WTC11 (cell line): Measurements from ENCODE around the gene DPH5. TPM values are rescaled to one million over a fixed set of nuclear protein-coding genes. Genes with fewer than 3 reads are reported as not detected.

Source experiments
- ATAC-seq: fragments of 200-7000 bp; cut with Tn5 transposase; 2 replicates; pipeline ENCODE4 v1.10.0; 2021; ENCODE audit warnings: mild to moderate bottlenecking, moderate library complexity
- CTCF ChIA-PET: fragments of 300-600 bp; sonication (Branson Sonifier 250); formaldehyde crosslinking; loops from one replicate; lab custom pipeline; 2021; ENCODE audit warnings: antibody characterized with exemption; lab: Charles Lee
- POLR2A ChIA-PET: fragments of 350-600 bp; sonication (Branson Sonifier 250); formaldehyde crosslinking; loops from one replicate; lab custom pipeline; 2021; ENCODE audit warnings: antibody characterized with exemption; lab: Charles Lee
- DNase-seq: peaks from one replicate; pipeline ENCODE4 v3.0.0; 2021; ENCODE audit warnings: low spot score
- H3K27ac Mint-ChIP-seq: 2 replicates; pipeline ENCODE4 v1.8.0; 2021; ENCODE audit warnings: mixed read lengths
- H3K27me3 Mint-ChIP-seq: 2 replicates; pipeline ENCODE4 v1.8.0; 2021; ENCODE audit warnings: low read depth, mild to moderate bottlenecking, moderate library complexity, mixed read lengths
- H3K36me3 Mint-ChIP-seq: 2 replicates; pipeline ENCODE4 v1.8.0; 2021; ENCODE audit warnings: mixed read lengths
- H3K4me1 Mint-ChIP-seq: 2 replicates; pipeline ENCODE4 v1.8.0; 2022; ENCODE audit warnings: mixed read lengths
- H3K4me3 Mint-ChIP-seq: 2 replicates; pipeline ENCODE4 v1.8.0; 2021; ENCODE audit warnings: mild to moderate bottlenecking, moderate library complexity, mixed read lengths
- H3K9me3 Mint-ChIP-seq: 2 replicates; pipeline ENCODE4 v1.8.0; 2021; ENCODE audit warnings: mixed read lengths
- CREM ChIP-seq: sonication (generic); formaldehyde crosslinking; IDR thresholded peaks from 2 replicates; pipeline ENCODE4 v1.8.1; 2022; ENCODE audit warnings: mild to moderate bottlenecking, missing genetic modification reagents, moderate library complexity
- EMX1 ChIP-seq: fragments of 250-450 bp; sonication (Bioruptor Pico); IDR thresholded peaks from 2 replicates; pipeline ENCODE4 v1.8.0; 2021; ENCODE audit warnings: mild to moderate bottlenecking
- ESRRA ChIP-seq: sonication (generic); formaldehyde crosslinking; IDR thresholded peaks from 2 replicates; pipeline ENCODE4 v1.8.1; 2022; ENCODE audit warnings: mild to moderate bottlenecking, missing genetic modification reagents, borderline replicate concordance
- FOXK1 ChIP-seq: sonication (generic); formaldehyde crosslinking; IDR thresholded peaks from 2 replicates; pipeline ENCODE4 v1.8.0; 2022; ENCODE audit warnings: mild to moderate bottlenecking, moderate library complexity, missing genetic modification reagents
- HMGA2 ChIP-seq: fragments of 250-450 bp; sonication (Bioruptor Pico); IDR thresholded peaks from 2 replicates; pipeline ENCODE4 v1.4.0; 2021; ENCODE audit warnings: mild to moderate bottlenecking, moderate library complexity
- IRF2 ChIP-seq: sonication (generic); formaldehyde crosslinking; IDR thresholded peaks from 2 replicates; pipeline ENCODE4 v1.8.0; 2022; ENCODE audit warnings: low read depth, missing genetic modification reagents, borderline replicate concordance
- MAX ChIP-seq: sonication (generic); formaldehyde crosslinking; IDR thresholded peaks from 2 replicates; pipeline ENCODE4 v1.8.0; 2022; ENCODE audit warnings: mild to moderate bottlenecking, missing genetic modification reagents
- NR2C2 ChIP-seq: sonication (generic); formaldehyde crosslinking; IDR thresholded peaks from 2 replicates; pipeline ENCODE4 v1.8.0; 2022; ENCODE audit warnings: mild to moderate bottlenecking, missing genetic modification reagents
- NR3C1 ChIP-seq: sonication (generic); formaldehyde crosslinking; conservative IDR thresholded peaks from 2 replicates; pipeline ENCODE4 v1.8.1; 2023; ENCODE audit warnings: low read depth, mild to moderate bottlenecking, missing genetic modification reagents
- RELA ChIP-seq: sonication (generic); formaldehyde crosslinking; IDR thresholded peaks from 2 replicates; pipeline ENCODE4 v1.8.1; 2022; ENCODE audit warnings: missing genetic modification reagents, mild to moderate bottlenecking, borderline replicate concordance
- SOX15 ChIP-seq: fragments of 250-450 bp; sonication (Bioruptor Pico); IDR thresholded peaks from 2 replicates; pipeline ENCODE4 v1.9.0; 2021; ENCODE audit warnings: mild to moderate bottlenecking
- TP53 ChIP-seq: sonication (generic); formaldehyde crosslinking; IDR thresholded peaks from 2 replicates; pipeline ENCODE4 v1.8.1; 2023; ENCODE audit warnings: mild to moderate bottlenecking, missing genetic modification reagents
- USF1 ChIP-seq: sonication (generic); formaldehyde crosslinking; IDR thresholded peaks from 2 replicates; pipeline ENCODE4 v1.8.0; 2022; ENCODE audit warnings: mild to moderate bottlenecking, missing genetic modification reagents
- USF2 ChIP-seq: sonication (generic); formaldehyde crosslinking; IDR thresholded peaks from 2 replicates; pipeline ENCODE4 v1.8.1; 2023; ENCODE audit warnings: mild to moderate bottlenecking, missing genetic modification reagents, moderate library complexity
- ZNF219 ChIP-seq: sonication (generic); formaldehyde crosslinking; IDR thresholded peaks from 2 replicates; pipeline ENCODE4 v1.8.0; 2023; ENCODE audit warnings: missing genetic modification reagents, mild to moderate bottlenecking, borderline replicate concordance
- ZNF512 ChIP-seq: sonication (generic); formaldehyde crosslinking; IDR thresholded peaks from 2 replicates; pipeline ENCODE4 v1.8.1; 2022; ENCODE audit warnings: missing genetic modification reagents, borderline replicate concordance
- ZNF532 ChIP-seq: fragments of 250-450 bp; sonication (Bioruptor Pico); IDR thresholded peaks from 2 replicates; pipeline ENCODE4 v1.9.0; 2021; ENCODE audit warnings: mild to moderate bottlenecking, borderline replicate concordance
- total RNA-seq: library from RNA; stranded (reverse); gene quantifications from 3 replicates; pipeline ENCODE4 v1.2.3, GENCODE V29; 2021

DPH5 gene
- total RNA-seq, 1 experiment from 2014 or later = 64.8 TPM

DNA sequence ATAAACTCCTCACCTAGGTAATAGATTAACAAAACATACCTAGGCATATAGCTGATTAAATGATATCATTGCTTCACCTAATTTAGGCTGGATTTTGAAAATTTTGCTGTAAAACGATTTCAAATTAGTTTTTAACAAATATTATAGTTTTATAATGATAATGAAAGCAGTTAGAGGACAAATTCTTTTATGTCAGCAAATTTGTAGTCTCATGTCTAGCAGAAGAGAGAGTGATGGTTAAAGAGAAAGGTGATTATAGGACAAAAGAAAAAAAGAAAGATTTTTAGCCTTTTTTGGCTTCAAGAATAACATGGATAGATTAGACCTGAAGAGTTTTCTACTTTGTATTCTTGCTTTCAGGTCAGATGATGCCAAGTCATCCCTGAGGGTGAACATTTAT lies 3.6 kb upstream of the DPH5 start:
- no peaks in the 10 kb centered on the region for H3K27me3 Mint-ChIP-seq
- no peaks in the 10 kb centered on the region for H3K9me3 Mint-ChIP-seq
- ChIA-PET POLR2A (interaction anchor here (0.5 kb wide), 1 partner anchor 921 kb away, joined by 3 read pairs; no protein-coding TSS in a partner anchor), CTCF (no interaction called here)
- DNase-seq = no peak
- H3K4me1 Mint-ChIP-seq = peaks cover 20% of the 10 kb centered on the region
- ATAC-seq = no peak
- no peak for TF ChIP-seq NR2C2 (CRISPR knock-in tag)
- TF ChIP-seq USF2 = no peak
- no peak for TF ChIP-seq FOXK1
- no peak for TF ChIP-seq USF1
- TF ChIP-seq MAX (CRISPR knock-in tag) = no peak
- TF ChIP-seq ZNF512 (CRISPR knock-in tag) = no peak
- TF ChIP-seq ZNF532 (CRISPR knock-in tag) = no peak
- TF ChIP-seq IRF2 = no peak
- TF ChIP-seq NR3C1 = no peak
- TF ChIP-seq RELA (CRISPR knock-in tag) = no peak
- TF ChIP-seq CREM (CRISPR knock-in tag) = no peak
- TF ChIP-seq ESRRA (CRISPR knock-in tag) = no peak
- TF ChIP-seq TP53 = no peak
- TF ChIP-seq HMGA2 (CRISPR knock-in tag) = no peak
- H3K36me3 Mint-ChIP-seq = no peaks in the 10 kb centered on the region; the same call in none of the 2 replicates
- no peak overlapping the region for H3K27ac Mint-ChIP-seq
- no peak overlapping the region for H3K4me3 Mint-ChIP-seq

GRCh38 chr1:101028466-101028865 lies 2.9 kb upstream of the DPH5 start:
- ChIA-PET POLR2A (no interaction called here), CTCF (no interaction called here)
- no peak for TF ChIP-seq SOX15 (CRISPR knock-in tag)
- TF ChIP-seq ZNF219 (CRISPR knock-in tag) = no peak
- no peak for TF ChIP-seq EMX1
- no peaks in the 10 kb centered on the region for H3K27me3 Mint-ChIP-seq
- no peak for ATAC-seq
- H3K36me3 Mint-ChIP-seq = peaks cover 5% of the 10 kb centered on the region
- H3K27ac Mint-ChIP-seq = no peak overlapping the region
- no peak overlapping the region for H3K4me3 Mint-ChIP-seq
- H3K4me1 Mint-ChIP-seq = peaks cover 20% of the 10 kb centered on the region
- no peaks in the 10 kb centered on the region for H3K9me3 Mint-ChIP-seq
- DNase-seq = no peak
